ENCODE data around the gene LTBP3. TPM values are rescaled to one million over a fixed set of nuclear protein-coding genes. Genes with fewer than 3 reads are reported as not detected.

Gene LTBP3
- total and polyA plus RNA-seq, 9 of the 15 experiments (the other 6 are each of a cell fraction or from before 2014, with no cell fraction given) = 0.06 to 20.5 (median 4.8) TPM

DNA sequence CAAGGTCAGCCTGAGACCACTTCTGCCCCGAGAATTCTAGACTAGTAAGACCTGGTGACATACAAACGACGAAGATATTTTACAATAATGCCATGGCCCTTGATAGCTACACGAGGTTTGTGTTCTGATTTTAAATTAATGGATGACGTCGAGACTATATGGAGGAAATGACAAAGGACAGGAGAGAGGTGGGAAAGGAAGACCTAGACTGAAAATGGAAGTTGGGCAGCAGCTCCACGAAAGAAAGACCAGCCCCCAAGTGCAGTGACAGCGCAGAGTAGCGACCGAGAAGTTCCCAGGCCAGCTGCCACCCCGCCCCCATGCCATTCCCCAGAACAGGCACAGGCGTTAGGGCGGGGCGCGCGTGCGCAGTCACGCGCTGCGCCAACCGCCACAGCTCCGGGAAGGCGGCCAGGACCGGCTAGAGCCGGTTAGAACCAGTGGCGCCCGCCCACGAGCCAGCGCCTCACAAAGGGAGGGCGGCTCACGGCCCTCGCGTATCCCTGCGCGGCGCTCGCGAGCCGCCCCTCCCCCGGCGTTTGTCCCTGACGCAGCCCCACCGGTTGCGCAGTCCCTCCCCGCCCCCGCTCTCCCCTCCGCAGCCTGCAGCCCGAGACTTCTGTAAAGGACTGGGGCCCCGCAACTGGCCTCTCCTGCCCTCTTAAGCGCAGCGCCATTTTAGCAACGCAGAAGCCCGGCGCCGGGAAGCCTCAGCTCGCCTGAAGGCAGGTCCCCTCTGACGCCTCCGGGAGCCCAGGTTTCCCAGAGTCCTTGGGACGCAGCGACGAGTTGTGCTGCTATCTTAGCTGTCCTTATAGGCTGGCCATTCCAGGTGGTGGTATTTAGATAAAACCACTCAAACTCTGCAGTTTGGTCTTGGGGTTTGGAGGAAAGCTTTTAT, 60.8 kb downstream of the LTBP3 start (continued):
- TF ChIP-seq SRSF1 (IDR thresholded peaks at IDR 0.05; ENCODE audit: low read depth, low read length) = no peak
- no peak for TF ChIP-seq ZNF324 (CRISPR knock-in tag; IDR thresholded peaks at IDR 0.05)
- TF ChIP-seq CBFA2T3 (IDR thresholded peaks at IDR 0.05) = no peak
- TF ChIP-seq ZFP1 (CRISPR knock-in tag; IDR thresholded peaks at IDR 0.05) = no peak
- TF ChIP-seq, protein P1, sequence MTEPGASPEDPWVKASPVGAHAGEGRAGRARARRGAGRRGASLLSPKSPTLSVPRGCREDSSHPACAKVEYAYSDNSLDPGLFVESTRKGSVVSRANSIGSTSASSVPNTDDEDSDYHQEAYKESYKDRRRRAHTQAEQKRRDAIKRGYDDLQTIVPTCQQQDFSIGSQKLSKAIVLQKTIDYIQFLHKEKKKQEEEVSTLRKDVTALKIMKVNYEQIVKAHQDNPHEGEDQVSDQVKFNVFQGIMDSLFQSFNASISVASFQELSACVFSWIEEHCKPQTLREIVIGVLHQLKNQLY (CRISPR knock-in tag; conservative IDR thresholded peaks at IDR 0.05) = no peak
- TF ChIP-seq, protein P2, sequence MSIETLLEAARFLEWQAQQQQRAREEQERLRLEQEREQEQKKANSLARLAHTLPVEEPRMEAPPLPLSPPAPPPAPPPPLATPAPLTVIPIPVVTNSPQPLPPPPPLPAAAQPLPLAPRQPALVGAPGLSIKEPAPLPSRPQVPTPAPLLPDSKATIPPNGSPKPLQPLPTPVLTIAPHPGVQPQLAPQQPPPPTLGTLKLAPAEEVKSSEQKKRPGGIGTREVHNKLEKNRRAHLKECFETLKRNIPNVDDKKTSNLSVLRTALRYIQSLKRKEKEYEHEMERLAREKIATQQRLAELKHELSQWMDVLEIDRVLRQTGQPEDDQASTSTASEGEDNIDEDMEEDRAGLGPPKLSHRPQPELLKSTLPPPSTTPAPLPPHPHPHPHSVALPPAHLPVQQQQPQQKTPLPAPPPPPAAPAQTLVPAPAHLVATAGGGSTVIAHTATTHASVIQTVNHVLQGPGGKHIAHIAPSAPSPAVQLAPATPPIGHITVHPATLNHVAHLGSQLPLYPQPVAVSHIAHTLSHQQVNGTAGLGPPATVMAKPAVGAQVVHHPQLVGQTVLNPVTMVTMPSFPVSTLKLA (conservative IDR thresholded peaks at IDR 0.05) = peak; percentile 84 to 91
- peak; percentile 96 for TF ChIP-seq PCBP1 (IDR thresholded peaks at IDR 0.05; ENCODE audit: low read depth, low read length, poor library complexity, severe bottlenecking)
- no peak for TF ChIP-seq POLR3G (IDR thresholded peaks at IDR 0.05; ENCODE audit: extremely low read depth, insufficient read length, insufficient replicate concordance)
- peak; percentile 92 for TF ChIP-seq ZBTB7A (IDR thresholded peaks at IDR 0.05; ENCODE audit: borderline replicate concordance, control insufficient read depth, low read depth, low read length)
- TF ChIP-seq, protein P3, sequence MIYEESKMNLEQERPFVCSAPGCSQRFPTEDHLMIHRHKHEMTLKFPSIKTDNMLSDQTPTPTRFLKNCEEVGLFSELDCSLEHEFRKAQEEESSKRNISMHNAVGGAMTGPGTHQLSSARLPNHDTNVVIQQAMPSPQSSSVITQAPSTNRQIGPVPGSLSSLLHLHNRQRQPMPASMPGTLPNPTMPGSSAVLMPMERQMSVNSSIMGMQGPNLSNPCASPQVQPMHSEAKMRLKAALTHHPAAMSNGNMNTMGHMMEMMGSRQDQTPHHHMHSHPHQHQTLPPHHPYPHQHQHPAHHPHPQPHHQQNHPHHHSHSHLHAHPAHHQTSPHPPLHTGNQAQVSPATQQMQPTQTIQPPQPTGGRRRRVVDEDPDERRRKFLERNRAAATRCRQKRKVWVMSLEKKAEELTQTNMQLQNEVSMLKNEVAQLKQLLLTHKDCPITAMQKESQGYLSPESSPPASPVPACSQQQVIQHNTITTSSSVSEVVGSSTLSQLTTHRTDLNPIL (CRISPR knock-in tag; IDR thresholded peaks at IDR 0.05) = no peak
- no peak; the same call in 1 of the 2 replicates for TF ChIP-seq ZNF24 (IDR thresholded peaks at IDR 0.05)
- no peak for TF ChIP-seq GTF2A2 (tag; IDR thresholded peaks at IDR 0.05)
- no peak for TF ChIP-seq ZNF764 (CRISPR knock-in tag; IDR thresholded peaks at IDR 0.05; ENCODE audit: low read depth)
- no peak for TF ChIP-seq PURB (CRISPR knock-in tag; IDR thresholded peaks at IDR 0.05; ENCODE audit: low read depth)
- no peak for TF ChIP-seq ZNF282 (CRISPR knock-in tag; IDR thresholded peaks at IDR 0.05)
- TF ChIP-seq CHD2 (IDR thresholded peaks at IDR 0.05; ENCODE audit: low read depth, low read length) = peak; percentile 91
- no peak for TF ChIP-seq PHTF2 (CRISPR knock-in tag; IDR thresholded peaks at IDR 0.05)
- no peak for TF ChIP-seq HDAC2 (IDR thresholded peaks at IDR 0.05)
- TF ChIP-seq CAMTA2 (CRISPR knock-in tag; conservative IDR thresholded peaks at IDR 0.05) = no peak
- peak; percentile 98 for TF ChIP-seq BCOR (IDR thresholded peaks at IDR 0.05)
- TF ChIP-seq, protein P4, sequence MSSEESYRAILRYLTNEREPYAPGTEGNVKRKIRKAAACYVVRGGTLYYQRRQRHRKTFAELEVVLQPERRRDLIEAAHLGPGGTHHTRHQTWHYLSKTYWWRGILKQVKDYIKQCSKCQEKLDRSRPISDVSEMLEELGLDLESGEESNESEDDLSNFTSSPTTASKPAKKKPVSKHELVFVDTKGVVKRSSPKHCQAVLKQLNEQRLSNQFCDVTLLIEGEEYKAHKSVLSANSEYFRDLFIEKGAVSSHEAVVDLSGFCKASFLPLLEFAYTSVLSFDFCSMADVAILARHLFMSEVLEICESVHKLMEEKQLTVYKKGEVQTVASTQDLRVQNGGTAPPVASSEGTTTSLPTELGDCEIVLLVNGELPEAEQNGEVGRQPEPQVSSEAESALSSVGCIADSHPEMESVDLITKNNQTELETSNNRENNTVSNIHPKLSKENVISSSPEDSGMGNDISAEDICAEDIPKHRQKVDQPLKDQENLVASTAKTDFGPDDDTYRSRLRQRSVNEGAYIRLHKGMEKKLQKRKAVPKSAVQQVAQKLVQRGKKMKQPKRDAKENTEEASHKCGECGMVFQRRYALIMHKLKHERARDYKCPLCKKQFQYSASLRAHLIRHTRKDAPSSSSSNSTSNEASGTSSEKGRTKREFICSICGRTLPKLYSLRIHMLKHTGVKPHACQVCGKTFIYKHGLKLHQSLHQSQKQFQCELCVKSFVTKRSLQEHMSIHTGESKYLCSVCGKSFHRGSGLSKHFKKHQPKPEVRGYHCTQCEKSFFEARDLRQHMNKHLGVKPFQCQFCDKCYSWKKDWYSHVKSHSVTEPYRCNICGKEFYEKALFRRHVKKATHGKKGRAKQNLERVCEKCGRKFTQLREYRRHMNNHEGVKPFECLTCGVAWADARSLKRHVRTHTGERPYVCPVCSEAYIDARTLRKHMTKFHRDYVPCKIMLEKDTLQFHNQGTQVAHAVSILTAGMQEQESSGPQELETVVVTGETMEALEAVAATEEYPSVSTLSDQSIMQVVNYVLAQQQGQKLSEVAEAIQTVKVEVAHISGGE (CRISPR knock-in tag; IDR thresholded peaks at IDR 0.05) = no peak
- TF ChIP-seq RBM25 (IDR thresholded peaks at IDR 0.05; ENCODE audit: low read depth, low read length, severe bottlenecking) = peak; percentile 39
